Stimulated activated CD8-positive, alpha-beta memory T cell treated with anti-CD3 and anti-CD28 coated beads, Interleukin-2, amount 100 ng/mL, for 1 hour (primary cell): ENCODE measurements around the gene MYO1F.

Experiments used
- DNase-seq, 2 donors: peaks; one replicate each; pipeline ENCODE4 v3.0.0-alpha.2; 2020; ENCODE audit warnings: low read depth in 2 of 2

MYO1F gene

DNA sequence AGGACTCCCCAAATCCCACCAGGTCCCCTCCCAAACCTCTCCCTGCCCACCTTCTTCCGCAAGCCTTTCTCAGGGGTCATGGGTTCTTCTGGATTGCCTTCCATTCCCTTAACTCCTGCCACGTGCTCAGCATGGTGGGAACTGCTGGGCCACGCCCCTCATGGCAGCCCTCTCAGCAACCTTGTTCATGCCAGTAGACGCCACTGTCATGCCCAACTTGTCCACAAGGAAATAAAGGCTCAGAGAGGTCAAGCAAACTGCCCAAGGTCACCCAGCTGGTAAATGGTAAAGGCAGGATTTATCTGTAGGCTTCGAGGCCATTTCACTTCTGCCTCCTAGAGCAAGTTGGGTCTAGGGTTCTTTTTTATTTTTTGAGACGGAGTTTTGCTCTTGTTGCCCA, 85.7 kb downstream of the MYO1F start:
- no peak for DNase-seq

DNA sequence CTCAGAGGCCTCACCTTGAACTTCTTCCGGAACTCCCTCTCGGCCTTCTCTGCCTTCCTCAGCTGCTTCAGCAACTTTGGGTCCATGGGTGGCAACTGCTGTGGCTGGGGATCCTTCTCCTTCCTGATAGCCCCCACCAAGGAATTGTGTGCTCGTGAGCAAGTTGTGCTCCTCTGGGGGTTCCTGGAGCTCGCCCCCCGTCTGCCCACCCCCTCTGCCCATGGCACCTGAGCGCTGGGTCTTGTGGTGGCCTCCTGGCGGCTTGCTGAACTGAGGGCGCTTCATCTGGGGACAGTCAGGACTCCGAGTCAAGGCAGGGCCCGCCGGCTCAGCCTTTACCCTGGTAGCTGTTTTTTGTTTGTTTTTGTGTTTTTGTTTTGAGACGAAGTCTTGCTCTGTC, 86.4 kb downstream of the MYO1F start:
- DNase-seq = no peak

DNA sequence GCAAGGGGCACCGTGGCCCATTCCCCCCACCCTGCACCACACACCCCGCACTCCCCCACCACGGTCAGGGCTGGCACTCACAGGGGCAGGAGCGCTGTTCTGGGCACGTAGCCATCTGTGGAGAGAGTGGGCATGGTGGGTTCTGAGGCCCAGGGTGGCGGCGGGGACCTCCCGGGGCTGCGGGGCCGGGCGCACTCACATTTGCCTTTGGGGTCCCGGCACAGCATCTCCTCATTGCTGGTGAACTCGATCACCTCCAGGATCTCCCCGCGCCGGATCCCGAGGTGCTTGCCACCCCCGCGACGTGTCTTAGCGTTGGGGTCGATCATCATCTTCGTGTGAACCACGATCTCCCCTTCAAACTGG, 86.9 kb downstream of the MYO1F start:
- DNase-seq = no peak

DNA sequence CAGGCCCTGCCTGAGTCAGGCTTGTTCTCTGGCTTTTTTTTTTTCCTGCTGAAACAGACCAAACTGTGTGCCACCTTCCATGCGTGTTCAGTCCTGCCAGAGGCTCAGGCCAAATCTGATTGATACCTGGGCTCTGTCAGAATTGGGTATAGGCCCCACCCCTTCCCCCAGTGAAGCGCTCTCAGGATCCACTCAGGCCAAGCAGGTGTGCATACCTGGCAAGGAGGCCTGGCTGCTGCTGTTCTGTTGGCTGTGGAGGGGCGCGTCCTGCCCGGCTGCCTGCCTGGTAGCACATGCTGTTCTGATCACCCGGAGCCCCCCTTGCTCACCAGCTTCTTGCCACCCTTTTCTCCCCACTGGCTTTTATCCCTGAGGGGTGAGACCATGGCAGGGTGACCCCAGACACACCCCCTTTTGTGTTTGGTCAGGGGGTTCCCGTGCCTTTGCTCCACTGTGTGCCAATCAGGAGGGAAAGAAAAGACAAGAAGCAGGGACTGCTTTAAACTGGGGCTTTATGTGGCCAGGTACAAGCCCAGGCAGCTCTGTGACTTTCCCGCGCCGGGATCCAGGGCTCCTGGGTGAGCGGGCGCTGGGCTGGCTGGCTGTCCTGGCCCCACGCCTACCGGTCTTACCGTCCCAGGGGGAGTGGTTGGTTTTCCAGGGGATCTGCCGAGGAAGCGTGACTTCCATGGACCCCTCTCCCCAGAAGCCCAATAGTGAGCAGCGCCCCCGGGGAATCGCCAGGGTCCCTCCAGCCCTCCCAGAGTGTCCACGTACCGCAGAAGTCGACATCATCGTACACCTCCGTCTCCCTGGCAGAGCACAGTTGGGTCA, 87.5 kb downstream of the MYO1F start:
- DNase-seq = no peak

DNA sequence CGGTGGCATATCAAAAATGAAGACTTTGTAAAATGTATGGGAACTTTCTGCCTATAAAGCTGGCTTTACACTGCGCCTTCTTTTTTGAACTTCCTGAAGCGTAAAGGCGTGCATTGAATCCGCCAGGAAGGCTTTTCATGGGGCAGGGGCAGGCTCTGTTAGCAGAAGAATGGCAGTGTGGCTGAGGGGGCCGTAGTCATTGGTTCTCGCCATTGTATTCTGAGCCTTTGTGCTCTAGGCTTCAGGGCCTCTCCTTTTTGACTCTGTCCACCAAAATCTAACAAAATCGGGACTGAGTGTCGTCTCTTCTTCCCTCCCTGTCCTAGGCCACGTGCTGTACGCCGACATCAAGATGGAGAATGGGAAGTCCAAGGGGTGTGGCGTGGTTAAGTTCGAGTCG, 88.9 kb downstream of the MYO1F start:
- DNase-seq = no peak

DNA sequence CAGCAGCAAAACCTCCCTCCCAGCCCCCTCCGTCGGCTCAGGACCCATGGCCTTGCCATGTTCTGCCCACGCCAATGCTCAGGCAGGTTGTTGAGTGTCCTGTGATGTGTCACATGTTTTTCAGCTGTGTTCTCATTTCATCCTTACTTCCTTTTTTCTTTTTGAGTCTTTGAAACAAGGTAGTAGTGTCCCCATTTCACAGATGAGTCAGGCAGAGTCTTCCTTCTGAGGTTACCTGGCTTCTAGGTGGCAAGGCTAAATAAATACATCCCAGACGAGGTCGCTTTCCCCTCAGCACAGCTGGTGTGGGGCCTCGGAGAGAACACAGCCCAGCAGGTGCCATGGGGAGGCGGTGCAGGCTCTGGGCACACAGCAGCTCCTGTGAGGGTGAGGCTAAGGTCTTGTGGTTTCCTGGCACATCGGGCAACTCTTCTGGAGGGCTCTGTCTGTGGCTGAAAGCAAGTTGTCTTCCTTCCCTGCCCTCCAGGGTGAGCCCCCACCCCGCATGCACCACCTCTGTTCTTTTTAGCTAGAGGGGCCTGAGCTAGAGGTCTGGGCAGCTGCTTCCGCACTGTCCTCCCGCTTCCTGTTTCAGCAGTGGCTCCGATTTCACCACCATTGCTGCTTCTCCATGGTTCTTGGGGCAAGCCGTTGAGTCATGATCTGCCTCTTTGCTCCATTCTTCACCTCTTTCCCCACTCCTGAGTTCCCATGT, 89.9 kb downstream of the MYO1F start:
- DNase-seq = peak; percentile 30 to 34

DNA sequence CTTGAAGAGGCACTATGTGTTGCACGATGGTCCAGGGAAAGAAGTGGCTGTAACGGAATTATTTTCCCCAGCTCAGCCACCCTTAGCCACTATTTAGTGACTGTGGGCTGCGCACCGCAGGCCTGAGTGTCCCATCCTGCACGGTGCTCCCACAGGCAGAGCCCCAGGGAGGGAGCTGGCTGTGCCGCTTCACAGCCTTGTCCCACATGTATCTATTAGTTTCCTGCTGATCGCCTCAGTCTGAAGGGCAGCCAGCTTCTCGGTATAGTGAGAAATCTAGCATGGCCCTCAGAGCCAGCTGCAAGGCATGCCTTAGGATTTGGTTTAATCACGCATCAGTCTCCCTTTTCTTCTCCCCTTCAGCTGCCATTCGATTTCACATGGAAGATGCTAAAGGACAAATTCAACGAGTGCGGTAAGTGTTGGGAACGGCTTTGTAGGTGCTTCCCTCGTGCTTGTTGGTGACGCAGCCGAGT, 90.5 kb downstream of the MYO1F start:
- no peak for DNase-seq

DNA sequence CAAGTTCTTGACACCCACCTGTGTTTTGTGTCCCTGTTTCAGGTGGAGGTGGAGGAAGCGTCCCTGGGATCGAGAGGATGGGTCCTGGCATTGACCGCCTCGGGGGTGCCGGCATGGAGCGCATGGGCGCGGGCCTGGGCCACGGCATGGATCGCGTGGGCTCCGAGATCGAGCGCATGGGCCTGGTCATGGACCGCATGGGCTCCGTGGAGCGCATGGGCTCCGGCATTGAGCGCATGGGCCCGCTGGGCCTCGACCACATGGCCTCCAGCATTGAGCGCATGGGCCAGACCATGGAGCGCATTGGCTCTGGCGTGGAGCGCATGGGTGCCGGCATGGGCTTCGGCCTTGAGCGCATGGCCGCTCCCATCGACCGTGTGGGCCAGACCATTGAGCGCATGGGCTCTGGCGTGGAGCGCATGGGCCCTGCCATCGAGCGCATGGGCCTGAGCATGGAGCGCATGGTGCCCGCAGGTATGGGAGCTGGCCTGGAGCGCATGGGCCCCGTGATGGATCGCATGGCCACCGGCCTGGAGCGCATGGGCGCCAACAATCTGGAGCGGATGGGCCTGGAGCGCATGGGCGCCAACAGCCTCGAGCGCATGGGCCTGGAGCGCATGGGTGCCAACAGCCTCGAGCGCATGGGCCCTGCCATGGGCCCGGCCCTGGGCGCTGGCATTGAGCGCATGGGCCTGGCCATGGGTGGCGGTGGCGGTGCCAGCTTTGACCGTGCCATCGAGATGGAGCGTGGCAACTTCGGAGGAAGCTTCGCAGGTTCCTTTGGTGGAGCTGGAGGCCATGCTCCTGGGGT, 91.5 kb downstream of the MYO1F start:
- DNase-seq = no peak

DNA sequence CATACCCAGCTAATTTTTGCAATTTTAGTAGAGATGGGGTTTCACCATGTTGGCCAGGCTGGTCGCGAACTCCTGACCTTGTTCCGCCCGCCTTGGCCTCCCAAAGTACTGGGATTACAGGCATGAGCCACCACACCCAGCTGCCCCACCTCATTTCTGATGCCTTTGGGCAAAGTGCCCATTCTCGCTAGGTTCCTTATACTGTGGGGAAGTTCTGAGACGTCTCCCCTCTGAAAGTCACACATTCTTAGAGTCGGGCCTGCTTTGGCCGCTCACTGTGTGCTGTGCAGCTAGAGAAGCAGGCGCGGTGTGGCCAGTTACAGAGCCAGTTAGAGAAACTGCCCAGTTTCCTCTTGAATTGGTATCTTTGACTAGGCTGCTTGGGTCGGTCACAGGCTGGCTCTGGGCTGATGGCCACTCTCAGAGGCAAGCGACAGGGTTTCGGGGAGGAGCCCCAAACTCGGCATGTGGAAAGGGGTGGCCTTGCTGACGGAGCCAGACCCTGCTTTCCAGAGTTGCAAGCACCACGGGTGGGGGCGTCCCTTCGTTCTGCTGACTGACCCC, 92.8 kb downstream of the MYO1F start:
- no peak for DNase-seq

DNA sequence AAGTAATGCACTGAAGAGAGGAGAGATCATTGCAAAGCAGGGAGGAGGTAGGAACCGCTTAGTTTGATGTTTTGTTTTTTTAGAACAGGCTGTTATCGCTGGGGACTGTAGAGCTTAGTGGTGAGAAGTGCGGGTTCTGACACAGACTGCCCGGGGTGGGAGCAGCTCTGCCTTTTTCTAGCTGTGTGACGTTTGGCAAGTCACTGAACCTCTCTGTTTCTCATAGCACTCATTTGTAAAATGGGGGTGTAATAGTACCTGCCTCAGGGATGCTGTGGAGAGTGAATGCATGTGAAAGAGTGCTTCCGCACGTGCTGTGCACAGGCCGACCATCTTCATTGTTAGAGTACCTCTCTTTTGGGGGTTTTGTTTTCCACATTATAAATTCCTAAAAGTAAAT, 94.1 kb downstream of the MYO1F start:
- DNase-seq = no peak

DNA sequence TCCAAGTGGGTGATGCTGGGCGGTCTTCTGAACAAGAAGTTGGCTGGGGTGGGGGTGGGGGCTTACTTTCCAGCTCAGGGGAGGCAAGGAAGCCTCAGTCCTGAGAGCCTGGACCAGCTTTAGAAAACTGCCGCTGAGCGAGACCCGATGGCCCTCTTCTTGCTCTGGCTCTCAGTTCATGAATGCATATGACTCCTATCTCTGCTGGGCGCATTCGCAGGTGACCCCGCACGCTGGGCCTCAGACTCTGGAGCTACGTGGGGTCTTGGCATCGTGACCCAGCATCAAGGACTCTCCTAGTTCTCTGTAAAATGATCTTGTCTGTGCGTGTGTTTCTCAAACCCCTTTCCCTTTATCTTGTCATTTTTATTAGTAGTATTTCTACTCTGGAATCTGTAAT, 94.5 kb downstream of the MYO1F start:
- DNase-seq = no peak

DNA sequence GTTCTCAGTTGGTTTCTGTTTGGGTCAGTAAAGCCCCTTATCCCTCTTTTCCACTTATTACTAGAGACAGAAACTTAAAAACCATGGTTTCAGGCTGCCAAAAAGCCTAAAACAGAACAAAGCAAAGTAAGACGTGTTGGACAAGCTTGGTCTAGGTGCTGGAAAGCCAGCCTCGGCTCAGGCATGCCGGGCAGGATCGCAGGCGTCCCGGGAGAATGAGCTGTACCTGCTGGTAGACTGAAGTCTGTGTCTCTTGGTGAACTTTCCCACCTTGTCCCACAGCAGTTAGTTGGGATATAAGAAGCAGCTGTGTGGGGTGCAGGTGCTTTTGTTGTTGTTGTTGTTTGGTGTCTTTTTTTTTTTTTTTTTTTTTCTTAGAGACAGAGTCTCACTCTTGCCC, 95.6 kb downstream of the MYO1F start:
- DNase-seq = no peak

DNA sequence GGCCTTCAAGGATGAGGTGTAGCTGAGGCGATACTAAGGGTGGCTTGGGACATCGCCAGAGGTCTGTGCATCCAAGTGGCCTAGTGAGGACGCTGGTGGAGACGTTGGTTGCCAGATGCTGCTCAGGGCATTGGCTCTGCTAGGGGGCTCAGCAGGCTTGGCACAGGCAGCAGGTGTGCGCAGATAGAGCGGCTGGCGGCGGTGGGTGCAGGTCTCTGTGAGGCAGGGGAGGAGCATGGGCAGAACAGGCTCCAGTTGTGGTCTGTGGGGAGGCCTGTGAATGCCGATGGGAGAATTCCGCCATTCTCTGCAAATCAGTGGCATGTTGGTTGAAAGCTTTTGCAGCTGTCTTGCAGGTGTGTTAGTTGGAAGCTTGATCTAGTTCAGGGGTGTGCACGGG, 96.0 kb downstream of the MYO1F start:
- DNase-seq = no peak

DNA sequence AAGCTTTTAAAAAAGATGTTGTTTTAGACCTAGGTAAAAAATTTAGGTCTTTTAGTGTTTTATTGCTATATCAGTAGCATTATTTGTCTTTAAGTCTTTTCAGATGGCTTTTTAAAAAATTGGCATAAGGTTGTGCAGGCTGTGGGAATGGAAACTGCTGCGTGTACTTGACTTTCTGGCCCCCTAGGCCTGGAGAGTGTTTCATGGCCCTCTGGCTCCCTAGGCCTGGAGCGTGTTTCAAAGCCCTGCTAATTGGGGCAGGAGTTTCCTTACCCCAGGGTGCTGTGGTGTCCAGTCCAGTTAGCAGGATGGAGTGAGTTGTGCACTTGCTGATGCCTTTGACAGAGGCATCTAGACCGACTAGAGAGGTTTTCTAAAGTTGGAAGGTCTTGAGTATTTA, 98.6 kb downstream of the MYO1F start:
- no peak for DNase-seq

DNA sequence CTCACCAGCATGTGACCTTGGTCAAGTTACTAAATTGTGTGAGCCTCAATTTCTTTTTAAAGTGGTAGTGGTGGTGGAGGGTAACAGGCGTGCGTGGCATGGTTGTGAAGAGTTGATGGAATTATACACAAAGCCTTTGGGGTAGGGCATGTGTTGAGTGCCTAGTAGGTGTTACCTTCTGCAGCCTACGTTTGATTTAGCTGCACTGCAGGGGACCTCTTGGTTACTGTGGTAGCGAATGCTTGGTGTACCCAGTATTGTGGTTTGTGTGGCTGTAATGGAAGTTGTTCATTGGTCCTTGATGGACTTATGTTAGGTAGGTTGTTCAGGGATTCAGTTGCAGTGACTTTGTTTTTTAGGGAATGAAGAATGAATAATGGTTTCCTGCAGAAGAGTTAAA, 99.4 kb downstream of the MYO1F start:
- DNase-seq = no peak

DNA sequence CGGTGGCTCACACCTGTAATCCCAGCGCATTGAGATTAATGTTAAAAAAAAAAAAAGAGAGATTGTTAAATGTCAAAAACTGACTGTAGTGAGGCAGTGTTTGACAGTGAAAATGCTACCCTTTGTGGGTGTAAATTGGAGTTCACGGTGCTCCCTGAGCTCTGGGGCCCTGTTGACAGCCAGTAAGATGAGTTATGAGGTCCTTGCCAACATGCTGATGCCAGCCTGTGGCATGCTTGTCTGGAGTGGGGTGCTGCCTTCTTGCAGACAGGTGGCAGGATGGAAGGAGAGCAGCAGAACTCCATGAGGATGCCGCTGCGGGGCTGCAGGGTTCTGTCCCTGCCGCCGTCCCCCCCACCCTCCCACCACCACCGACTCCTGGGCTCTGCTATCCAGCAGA, 100.7 kb downstream of the MYO1F start:
- DNase-seq = no peak

DNA sequence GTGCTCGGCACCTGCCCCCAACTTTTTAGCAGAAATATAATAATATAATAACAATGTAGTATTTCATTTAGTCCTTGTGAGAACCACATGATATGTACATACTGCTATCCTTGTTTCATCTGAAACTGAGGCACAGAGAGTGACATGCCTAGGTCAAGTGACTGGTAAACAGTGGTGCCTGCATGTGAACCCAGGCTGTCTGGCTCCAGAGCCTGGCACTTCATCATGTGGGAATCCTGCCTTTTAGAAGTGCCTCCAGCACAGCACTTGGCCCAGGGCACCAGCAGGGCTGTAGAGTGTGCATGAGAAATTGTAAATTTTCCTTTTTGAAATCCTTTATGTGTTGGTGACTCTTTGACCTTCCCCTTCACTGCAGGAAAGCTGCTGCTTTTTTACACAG, 102.2 kb downstream of the MYO1F start:
- no peak for DNase-seq

DNA sequence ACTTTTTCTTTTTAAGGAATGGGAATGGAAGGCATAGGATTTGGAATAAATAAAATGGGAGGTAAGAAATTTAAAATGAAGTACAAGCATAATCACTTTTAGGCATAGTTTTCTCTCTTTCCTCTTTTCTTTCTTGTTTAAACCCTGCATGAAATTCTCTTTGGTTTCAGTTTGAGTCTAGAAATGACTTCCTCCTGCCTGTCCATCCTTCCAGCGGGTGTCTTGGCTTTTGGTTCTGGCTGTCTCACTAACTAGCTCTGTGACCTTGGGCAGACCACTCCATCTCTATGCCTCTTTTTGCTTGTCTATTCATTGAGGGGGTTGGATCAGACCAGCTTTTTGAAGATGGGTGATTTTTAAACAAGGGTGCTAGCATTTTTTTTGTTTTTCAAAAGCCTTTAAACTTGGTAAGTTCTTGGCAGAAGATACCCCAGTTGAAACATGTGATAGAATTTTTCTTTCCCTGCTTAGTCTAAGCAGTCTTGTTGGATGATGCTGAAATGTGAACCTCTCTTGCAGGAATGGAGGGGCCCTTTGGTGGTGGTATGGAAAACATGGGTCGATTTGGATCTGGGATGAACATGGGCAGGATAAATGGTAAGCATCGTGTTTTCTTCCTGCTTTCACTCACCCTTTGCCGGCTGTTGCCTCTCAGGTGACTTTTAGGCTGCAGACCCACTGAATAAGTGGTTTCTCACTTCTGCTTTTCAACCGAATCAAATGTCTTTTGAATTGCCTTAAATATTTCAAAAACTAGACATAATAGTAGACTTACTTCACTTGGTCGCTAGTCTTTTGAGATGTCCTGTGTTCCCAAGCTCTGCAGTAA, 103.4 kb downstream of the MYO1F start:
- DNase-seq = no peak
